Activated CD4-positive, CD25-positive, alpha-beta regulatory T cell treated with anti-CD3 and anti-CD28 coated beads, Interleukin-2, amount 50 U/mL, for 24 hours (primary cell): Measurements from ENCODE around the gene PRRX1.

Experiments
- ATAC-seq, 2 donors: fragments of 150-1000 bp; cut with Tn5 transposase; one replicate each; pipeline ENCODE4 v1.10.0; 2021; ENCODE audit warnings: mild to moderate bottlenecking in 1 of 2, moderate library complexity in 1 of 2

PRRX1 gene

GRCh38 chr1:170723518-170723917, 59.6 kb downstream of the PRRX1 start:
- no peak for ATAC-seq

- ATAC-seq = no peak
These were observed 61.4 kb downstream of the PRRX1 start for GRCh38 chr1:170725326-170725725.

- ATAC-seq = no peak
These were observed 64.0 kb downstream of the PRRX1 start for GRCh38 chr1:170727963-170728362.

- no peak for ATAC-seq
These were observed 65.5 kb downstream of the PRRX1 start for GRCh38 chr1:170729225-170730002.

GRCh38 chr1:170730014-170730413, 66.1 kb downstream of the PRRX1 start:
- no peak for ATAC-seq

GRCh38 chr1:170730438-170730837, 66.5 kb downstream of the PRRX1 start:
- no peak for ATAC-seq

GRCh38 chr1:170731566-170732251, 67.8 kb downstream of the PRRX1 start:
- no peak for ATAC-seq

GRCh38 chr1:170732252-170732588, 68.3 kb downstream of the PRRX1 start:
- ATAC-seq = no peak

- ATAC-seq = no peak
These were observed 70.7 kb downstream of the PRRX1 start for GRCh38 chr1:170734412-170735175.

- ATAC-seq = no peak
These were observed 71.7 kb downstream of the PRRX1 start for GRCh38 chr1:170735366-170736263.

GRCh38 chr1:170739803-170740202, 75.9 kb downstream of the PRRX1 start:
- no peak for ATAC-seq

- ATAC-seq = no peak
These were observed 77.7 kb downstream of the PRRX1 start for GRCh38 chr1:170741678-170742077.

- no peak for ATAC-seq
These were observed 78.7 kb downstream of the PRRX1 start for GRCh38 chr1:170742600-170742999.

- no peak for ATAC-seq
These were observed 79.2 kb downstream of the PRRX1 start for GRCh38 chr1:170743083-170743482.

- no peak for ATAC-seq
These were observed 85.6 kb downstream of the PRRX1 start for GRCh38 chr1:170749549-170749948.

GRCh38 chr1:170749959-170750358, 86.0 kb downstream of the PRRX1 start:
- no peak for ATAC-seq

- no peak for ATAC-seq
These were observed 91.9 kb downstream of the PRRX1 start for GRCh38 chr1:170755795-170756194.

GRCh38 chr1:170758992-170759391, 95.1 kb downstream of the PRRX1 start:
- ATAC-seq = no peak

- no peak for ATAC-seq
These were observed 101.3 kb downstream of the PRRX1 start for GRCh38 chr1:170765279-170765678.

- no peak for ATAC-seq
These were observed 101.9 kb downstream of the PRRX1 start for GRCh38 chr1:170765712-170766330.

GRCh38 chr1:170768929-170769328, 105.0 kb downstream of the PRRX1 start:
- no peak for ATAC-seq

- no peak for ATAC-seq
These were observed 105.8 kb downstream of the PRRX1 start for GRCh38 chr1:170769691-170770090.
